OCI-LY1 (cell line): ENCODE data around the gene THRSP.
"Not testable (repeated sequence)": the region's sequence is repeated elsewhere in the genome, so short reads cannot be mapped to it uniquely, and the experiment has no call there.

Experiments
- H2AFZ ChIP-seq: fragments of 200-600 bp; sonication (generic), shearing (Covaris generic); 2 replicates; pipeline ENCODE4 v1.6.0; 2014; ENCODE audit warnings: antibody characterized with exemption, mild to moderate bottlenecking, low read length
- H3F3A ChIP-seq: fragments of 200-600 bp; sonication (generic), shearing (Covaris generic); 2 replicates; pipeline ENCODE4 v1.6.0; 2014; ENCODE audit warnings: mild to moderate bottlenecking, antibody characterized with exemption, low read length, moderate library complexity; ENCODE audit not compliant: insufficient read depth
- H3K27ac ChIP-seq: fragments of 200-600 bp; sonication (generic); 2 replicates; pipeline ENCODE4 v1.5.1; 2014; ENCODE audit warnings: low read length, mixed run types, mild to moderate bottlenecking, low read depth; ENCODE audit not compliant: poor library complexity, severe bottlenecking
- H3K27me3 ChIP-seq: fragments of 200-600 bp; sonication (generic); 2 replicates; pipeline ENCODE4 v1.6.0; 2014; ENCODE audit warnings: antibody characterized with exemption, mild to moderate bottlenecking, low read length, moderate library complexity; ENCODE audit not compliant: insufficient read depth
- H3K36me3 ChIP-seq: fragments of 200-600 bp; sonication (generic); 2 replicates; pipeline ENCODE4 v1.6.1; 2014; ENCODE audit warnings: mild to moderate bottlenecking, antibody characterized with exemption, low read length, moderate library complexity, mixed read lengths; ENCODE audit not compliant: insufficient read depth
- H3K4me1 ChIP-seq: fragments of 200-600 bp; sonication (generic); 2 replicates; pipeline ENCODE4 v1.5.1; 2014; ENCODE audit warnings: mild to moderate bottlenecking, low read length, moderate library complexity; ENCODE audit not compliant: insufficient read depth, severe bottlenecking
- H3K4me2 ChIP-seq: fragments of 200-600 bp; sonication (generic), shearing (Covaris generic); 2 replicates; pipeline ENCODE4 v1.6.1; 2014; ENCODE audit warnings: low read length
- H3K4me3 ChIP-seq: fragments of 200-600 bp; sonication (generic); 2 replicates; pipeline ENCODE4 v1.5.1; 2014; ENCODE audit warnings: low read length, low read depth, mild to moderate bottlenecking, mixed read lengths; ENCODE audit not compliant: poor library complexity, severe bottlenecking
- H3K79me2 ChIP-seq: fragments of 200-600 bp; shearing (Covaris generic); 2 replicates; pipeline ENCODE4 v1.6.1; 2016; ENCODE audit warnings: mixed run types, low read length, mixed read lengths; ENCODE audit not compliant: insufficient read depth
- H3K9ac ChIP-seq: fragments of 200-600 bp; sonication (generic), shearing (Covaris generic); 2 replicates; pipeline ENCODE4 v1.6.1; 2014; ENCODE audit warnings: mild to moderate bottlenecking, low read length, mixed read lengths
- H3K9me2 ChIP-seq: fragments of 200-600 bp; sonication (generic), shearing (Covaris generic); 2 replicates; pipeline ENCODE4 v1.6.1; 2014; ENCODE audit warnings: low read depth, mild to moderate bottlenecking, low read length, mixed read lengths
- H3K9me3 ChIP-seq: fragments of 200-600 bp; shearing (Covaris generic); 2 replicates; pipeline ENCODE4 v1.6.1; 2014; ENCODE audit warnings: low read length, mixed read lengths
- H4K20me1 ChIP-seq: fragments of 200-600 bp; sonication (generic), shearing (Covaris generic); 2 replicates; pipeline ENCODE4 v1.6.0; 2016; ENCODE audit warnings: mild to moderate bottlenecking, low read length; ENCODE audit not compliant: insufficient read depth
- EZH2 ChIP-seq: fragments of 200-600 bp; sonication (generic), shearing (Covaris generic); IDR thresholded peaks from 2 replicates; pipeline ENCODE4 v1.8.0; 2017; ENCODE audit warnings: borderline replicate concordance, mixed run types, mild to moderate bottlenecking, antibody characterized with exemption, low read length, moderate library complexity, mixed read lengths
- TF ChIP-seq, protein P1 (sequence below): fragments of 200-600 bp; sonication (generic), shearing (Covaris generic); IDR thresholded peaks from 2 replicates; pipeline ENCODE4 v1.5.1; 2017; ENCODE audit warnings: mild to moderate bottlenecking, antibody characterized with exemption, low read length, moderate library complexity, mixed read lengths

THRSP gene

GRCh38 chr11:78056093-78056492, 7.6 kb upstream of the THRSP start:
- H3K27ac ChIP-seq: no peak overlapping the region
- no peak overlapping the region for H3K4me2 ChIP-seq
- H3K9ac ChIP-seq: no peak overlapping the region
- no peaks in the 10 kb centered on the region for H3F3A ChIP-seq
- H3K27me3 ChIP-seq: no peaks in the 10 kb centered on the region
- H2AFZ ChIP-seq: no peak overlapping the region
- H3K79me2 ChIP-seq: no peaks in the 10 kb centered on the region
- no peaks in the 10 kb centered on the region for H4K20me1 ChIP-seq
- no peaks in the 10 kb centered on the region for H3K9me2 ChIP-seq
- no peak for TF ChIP-seq EZH2
- TF ChIP-seq, protein P1, sequence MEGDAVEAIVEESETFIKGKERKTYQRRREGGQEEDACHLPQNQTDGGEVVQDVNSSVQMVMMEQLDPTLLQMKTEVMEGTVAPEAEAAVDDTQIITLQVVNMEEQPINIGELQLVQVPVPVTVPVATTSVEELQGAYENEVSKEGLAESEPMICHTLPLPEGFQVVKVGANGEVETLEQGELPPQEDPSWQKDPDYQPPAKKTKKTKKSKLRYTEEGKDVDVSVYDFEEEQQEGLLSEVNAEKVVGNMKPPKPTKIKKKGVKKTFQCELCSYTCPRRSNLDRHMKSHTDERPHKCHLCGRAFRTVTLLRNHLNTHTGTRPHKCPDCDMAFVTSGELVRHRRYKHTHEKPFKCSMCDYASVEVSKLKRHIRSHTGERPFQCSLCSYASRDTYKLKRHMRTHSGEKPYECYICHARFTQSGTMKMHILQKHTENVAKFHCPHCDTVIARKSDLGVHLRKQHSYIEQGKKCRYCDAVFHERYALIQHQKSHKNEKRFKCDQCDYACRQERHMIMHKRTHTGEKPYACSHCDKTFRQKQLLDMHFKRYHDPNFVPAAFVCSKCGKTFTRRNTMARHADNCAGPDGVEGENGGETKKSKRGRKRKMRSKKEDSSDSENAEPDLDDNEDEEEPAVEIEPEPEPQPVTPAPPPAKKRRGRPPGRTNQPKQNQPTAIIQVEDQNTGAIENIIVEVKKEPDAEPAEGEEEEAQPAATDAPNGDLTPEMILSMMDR: no peak
- H3K4me3 ChIP-seq: no peak overlapping the region
- no peaks in the 10 kb centered on the region for H3K36me3 ChIP-seq
- no peaks in the 10 kb centered on the region for H3K4me1 ChIP-seq
- H3K9me3 ChIP-seq: no peaks in the 10 kb centered on the region

DNA sequence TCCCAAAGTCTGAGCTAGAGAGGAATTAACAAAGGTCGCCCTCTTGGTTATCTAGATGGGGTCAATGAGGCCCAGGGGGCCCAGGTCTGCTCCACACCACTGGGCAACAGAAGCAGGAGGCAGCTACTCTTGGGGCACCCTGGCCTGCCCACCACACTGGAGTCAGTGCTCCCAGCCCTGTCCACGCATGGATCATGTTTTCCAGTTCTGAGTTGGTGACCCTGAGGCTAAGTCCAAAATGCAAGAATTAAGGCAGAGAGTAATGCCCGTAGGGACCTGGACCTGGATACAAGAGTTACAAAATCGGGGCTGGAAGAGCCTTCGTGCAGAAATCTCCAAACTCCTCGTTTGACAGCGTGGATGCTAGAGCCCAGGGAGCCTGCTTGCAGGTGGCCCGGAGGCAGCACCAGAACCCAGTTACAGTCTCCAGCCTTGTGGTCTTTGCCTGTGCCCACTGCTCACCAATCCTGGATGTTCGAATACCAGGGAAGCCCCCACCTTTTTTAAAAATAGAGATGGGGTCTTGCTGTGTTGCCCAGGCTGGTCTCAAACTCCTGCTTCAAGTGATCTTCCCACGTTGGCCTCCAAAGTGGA, 6.1 kb upstream of the THRSP start:
- no peaks in the 10 kb centered on the region for H3K27me3 ChIP-seq
- H3K36me3 ChIP-seq: no peaks in the 10 kb centered on the region
- H3F3A ChIP-seq: no peaks in the 10 kb centered on the region
- H3K79me2 ChIP-seq: no peaks in the 10 kb centered on the region
- H2AFZ ChIP-seq: no peak overlapping the region
- no peak overlapping the region for H3K4me3 ChIP-seq
- TF ChIP-seq, protein P1: no peak
- no peak for TF ChIP-seq EZH2
- no peak overlapping the region for H3K27ac ChIP-seq
- no peaks in the 10 kb centered on the region for H3K9me3 ChIP-seq
- no peaks in the 10 kb centered on the region for H4K20me1 ChIP-seq
- H3K4me2 ChIP-seq: no peak overlapping the region
- no peaks in the 10 kb centered on the region for H3K4me1 ChIP-seq
- no peaks in the 10 kb centered on the region for H3K9me2 ChIP-seq
- no peak overlapping the region for H3K9ac ChIP-seq

GRCh38 chr11:78059749-78060328, 3.8 kb upstream of the THRSP start:
- H4K20me1 ChIP-seq, H3K27ac ChIP-seq, H3K36me3 ChIP-seq, H3K9me2 ChIP-seq, H3K9ac ChIP-seq, H3K4me2 ChIP-seq, H3K4me1 ChIP-seq, H3K79me2 ChIP-seq, H3F3A ChIP-seq, H3K9me3 ChIP-seq, H3K27me3 ChIP-seq, H2AFZ ChIP-seq, H3K4me3 ChIP-seq: not testable (repeated sequence)

- Histone ChIP-seq H3K79me2 (no peaks in the 10 kb centered on the region), H3K4me3 (no peak overlapping the region), H3K27me3 (no peaks in the 10 kb centered on the region), H3K4me1 (no peaks in the 10 kb centered on the region), H4K20me1 (no peaks in the 10 kb centered on the region), H3K9me2 (no peaks in the 10 kb centered on the region), H3K4me2 (no peak overlapping the region), H3F3A (no peaks in the 10 kb centered on the region), H3K27ac (no peak overlapping the region), H3K9me3 (no peaks in the 10 kb centered on the region), H3K36me3 (no peaks in the 10 kb centered on the region), H2AFZ (no peak overlapping the region), H3K9ac (no peak overlapping the region)
- TF ChIP-seq EZH2: no peak
- TF ChIP-seq, protein P1: no peak
These were observed 3.1 kb upstream of the THRSP start for GRCh38 chr11:78060533-78060932.
